ENCODE results near the gene C1GALT1C1L. TPM values are rescaled to one million over a fixed set of nuclear protein-coding genes. Genes with fewer than 3 reads are reported as not detected.
A peak's percentile ranks its signal among the peaks of the same experiment; 100 is the strongest.

The C1GALT1C1L gene
- total and polyA plus RNA-seq, 2 of the 4 experiments (the other 2 are of a cell fraction), result 0.36 to 0.63 TPM

GRCh38 chr2:43708891-43709290 is 32.7 kb upstream of the C1GALT1C1L start:
- no peak overlapping the region for H3K27ac ChIP-seq (ENCODE audit: insufficient read depth, low read length)
- no peak overlapping the region for H3K9ac ChIP-seq (ENCODE audit: low read depth, low read length)
- DNase-seq, result peak; percentile 31
- no peak overlapping the region for H2AFZ ChIP-seq (replicated peaks; ENCODE audit: low read length, poor library complexity)
- H2BK15ac ChIP-seq (ENCODE audit: low read depth, low read length), result no peak overlapping the region
- H3K4me1 ChIP-seq (ENCODE audit: control insufficient read depth, insufficient read depth, low read length), result peaks cover 5% of the 10 kb centered on the region; the same call in 1 of the 2 replicates
- CTCF ChIA-PET, result no interaction called here
- no peak overlapping the region for H3K4ac ChIP-seq (ENCODE audit: low read depth, low read length)
- no peak overlapping the region for H4K8ac ChIP-seq (ENCODE audit: low read depth in 2 of 2, low read length in 2 of 2)
- H4K20me1 ChIP-seq (ENCODE audit: insufficient read depth, low read length), result no peaks in the 10 kb centered on the region
- H3K14ac ChIP-seq (replicated peaks; ENCODE audit: low read depth, low read length), result no peak overlapping the region
- POLR2A ChIA-PET (ENCODE audit: unreplicated experiment), result interaction anchor here (0.6 kb wide), 1 partner anchor 1482 kb away, joined by 7 read pairs; no protein-coding TSS in a partner anchor
- in situ Hi-C loops (cut with MboI; ENCODE audit: low sequenced_read_pairs), result no loop called here
- H2AK5ac ChIP-seq (ENCODE audit: low read depth, low read length), result no peak overlapping the region
- H4K91ac ChIP-seq (ENCODE audit: insufficient read depth, low read depth, low read length), result no peak overlapping the region
- no peak for ATAC-seq (ENCODE audit: low read depth)
- no peaks in the 10 kb centered on the region for H3K27me3 ChIP-seq (ENCODE audit: control insufficient read depth, insufficient read depth, low read length)
- no peaks in the 10 kb centered on the region for H3K79me1 ChIP-seq (ENCODE audit: low read depth in 1 of 2, low read length in 2 of 2)
- H3K23ac ChIP-seq (ENCODE audit: low read depth, low read length), result no peak overlapping the region
- TF ChIP-seq FOS (IDR thresholded peaks at IDR 0.05; ENCODE audit: low read depth, low read length), result no peak
- no peak for TF ChIP-seq USF2 (IDR thresholded peaks at IDR 0.05; ENCODE audit: low read depth, low read length)
- no peak for TF ChIP-seq CEBPB (IDR thresholded peaks at IDR 0.05; ENCODE audit: low read depth, low read length)
- no peak for TF ChIP-seq MAFK (IDR thresholded peaks at IDR 0.05; ENCODE audit: low read depth, low read length)
- TF ChIP-seq NFE2L2 (IDR thresholded peaks at IDR 0.05; ENCODE audit: low read depth, low read length), result no peak
- TF ChIP-seq POLR2A (IDR thresholded peaks at IDR 0.05; ENCODE audit: low read depth, low read length), result no peak
- TF ChIP-seq SMC3 (IDR thresholded peaks at IDR 0.05; ENCODE audit: low read depth, low read length), result no peak
- no peak for TF ChIP-seq RFX5 (IDR thresholded peaks at IDR 0.05; ENCODE audit: low read depth, low read length)
- TF ChIP-seq ELK1 (IDR thresholded peaks at IDR 0.05; ENCODE audit: borderline replicate concordance, low read depth, low read length), result no peak
- no peak for TF ChIP-seq CTCF (conservative IDR thresholded peaks at IDR 0.05; ENCODE audit: low read depth, low read length)
- no peak for TF ChIP-seq RAD21 (IDR thresholded peaks at IDR 0.05; ENCODE audit: low read length)
- H3K4me3 ChIP-seq (ENCODE audit: insufficient read depth, low read depth, low read length), result no peak overlapping the region
- no peak overlapping the region for H4K5ac ChIP-seq (ENCODE audit: low read depth, low read length)
- H3K4me2 ChIP-seq (ENCODE audit: low read depth, low read length), result no peak overlapping the region
- no peak overlapping the region for H3K56ac ChIP-seq (ENCODE audit: extremely low read depth, insufficient read depth, low read length)
- intact Hi-C loops (cut with micrococcal nuclease), result no loop called here
- no peak overlapping the region for H2AK9ac ChIP-seq (replicated peaks; ENCODE audit: low read depth, low read length, poor library complexity)
- no peak overlapping the region for H2BK120ac ChIP-seq (ENCODE audit: low read depth, low read length)
- no peaks in the 10 kb centered on the region for H3K9me3 ChIP-seq (ENCODE audit: control insufficient read depth, insufficient read depth, low read length)
- no TSS peak for BruUV-seq (replicated peaks)
- no peaks in the 10 kb centered on the region for H3K9me1 ChIP-seq (ENCODE audit: insufficient read depth, low read length)
- peaks cover 2% of the 10 kb centered on the region; the same call in 1 of the 2 replicates for H3K36me3 ChIP-seq (ENCODE audit: control insufficient read depth, insufficient read depth, low read length)
- dilution Hi-C loops (cut with HindIII; ENCODE audit: low sequenced_read_pairs, unreplicated experiment), result no loop called here
- H2BK5ac ChIP-seq (ENCODE audit: low read depth, low read length, poor library complexity, severe bottlenecking), result no peak overlapping the region
- H3K18ac ChIP-seq (ENCODE audit: low read depth, low read length), result no peak overlapping the region
- H2BK20ac ChIP-seq (ENCODE audit: low read depth, low read length), result no peak overlapping the region

All from IMR-90 (cell line).